ENCODE measurements around the gene DHX16. TPM values are rescaled to one million over a fixed set of nuclear protein-coding genes. Genes with fewer than 3 reads are reported as not detected.

Gene DHX16
- total RNA-seq, 6 experiments from 2014 or later: 33.7 to 36.7 (median 35.5) TPM

- DNase-seq: peak; percentile 43
- Mint-ChIP-seq H3K4me1 (ENCODE audit: low read depth) (peaks cover 82% of the 10 kb centered on the region), H3K36me3 (ENCODE audit: low read depth) (peaks cover 74% of the 10 kb centered on the region), H3K27ac (peak overlapping the region; percentile 70), H3K9me3 (peaks cover 16% of the 10 kb centered on the region), H3K27me3 (ENCODE audit: insufficient read depth) (peaks cover 28% of the 10 kb centered on the region), H3K4me3 (no peak overlapping the region)
- peak; percentile 68 for TF ChIP-seq CTCF (IDR thresholded peaks at IDR 0.05)
These were observed 60.6 kb downstream of the DHX16 start for GRCh38 chr6:30612213-30612612.

- no peak for TF ChIP-seq CTCF (IDR thresholded peaks at IDR 0.05)
- Mint-ChIP-seq H3K27ac (peak overlapping the region; percentile 70), H3K27me3 (ENCODE audit: insufficient read depth) (peaks cover 24% of the 10 kb centered on the region), H3K4me1 (ENCODE audit: low read depth) (peaks cover 78% of the 10 kb centered on the region), H3K4me3 (no peak overlapping the region), H3K9me3 (peaks cover 12% of the 10 kb centered on the region), H3K36me3 (ENCODE audit: low read depth) (peaks cover 71% of the 10 kb centered on the region)
- DNase-seq: no peak
These were observed 61.0 kb downstream of the DHX16 start for GRCh38 chr6:30611856-30612194.

GRCh38 chr6:30611150-30611855 is 61.5 kb downstream of the DHX16 start:
- peaks cover 19% of the 10 kb centered on the region for H3K27me3 Mint-ChIP-seq (ENCODE audit: insufficient read depth)
- peaks cover 71% of the 10 kb centered on the region for H3K36me3 Mint-ChIP-seq (ENCODE audit: low read depth)
- no peak for DNase-seq
- H3K27ac Mint-ChIP-seq: peak overlapping the region; percentile 70
- H3K4me1 Mint-ChIP-seq (ENCODE audit: low read depth): peaks cover 74% of the 10 kb centered on the region
- H3K4me3 Mint-ChIP-seq: no peak overlapping the region
- no peak for TF ChIP-seq CTCF (IDR thresholded peaks at IDR 0.05)
- peaks cover 7% of the 10 kb centered on the region for H3K9me3 Mint-ChIP-seq

GRCh38 chr6:30610065-30610464 is 62.7 kb downstream of the DHX16 start:
- TF ChIP-seq CTCF (IDR thresholded peaks at IDR 0.05): no peak
- H3K9me3 Mint-ChIP-seq: no peaks in the 10 kb centered on the region
- peaks cover 62% of the 10 kb centered on the region for H3K4me1 Mint-ChIP-seq (ENCODE audit: low read depth)
- H3K4me3 Mint-ChIP-seq: no peak overlapping the region
- DNase-seq: no peak
- H3K27ac Mint-ChIP-seq: peak overlapping the region; percentile 71
- H3K27me3 Mint-ChIP-seq (ENCODE audit: insufficient read depth): peaks cover 6% of the 10 kb centered on the region
- H3K36me3 Mint-ChIP-seq (ENCODE audit: low read depth): peaks cover 68% of the 10 kb centered on the region

GRCh38 chr6:30603961-30604360 is 68.8 kb downstream of the DHX16 start:
- Mint-ChIP-seq H3K4me3 (no peak overlapping the region), H3K27ac (no peak overlapping the region), H3K27me3 (ENCODE audit: insufficient read depth) (no peaks in the 10 kb centered on the region; the same call in none of the 2 replicates), H3K9me3 (no peaks in the 10 kb centered on the region), H3K36me3 (ENCODE audit: low read depth) (peaks cover 59% of the 10 kb centered on the region), H3K4me1 (ENCODE audit: low read depth) (peaks cover 5% of the 10 kb centered on the region)
- no peak for DNase-seq
- TF ChIP-seq CTCF (IDR thresholded peaks at IDR 0.05): no peak

Other genes starting within 250 kb of the DHX16 start
- 100 to 1,000 TPM; 122 to 131 (median 126) TPM for gene HLA-E, start 183.5 kb downstream of the DHX16 start, total RNA-seq (2021; fragmentation: NEBNext Ultra II Directional; extraction: Animal tissue kit (Norgen Biotek cat#: 25700))
- gene GNL1, start 116.5 kb downstream of the DHX16 start, total RNA-seq (2021; fragmentation: NEBNext Ultra II Directional; extraction: Animal tissue kit (Norgen Biotek cat#: 25700)): 10 to 100 TPM; 56.9 to 65.6 (median 61.9) TPM
- gene PRR3, start 115.7 kb downstream of the DHX16 start, total RNA-seq (2021; fragmentation: NEBNext Ultra II Directional; extraction: Animal tissue kit (Norgen Biotek cat#: 25700)): 10 to 100 TPM in 5 of 6 experiments, 1 to 10 TPM in 1; 9.8 to 14.0 (median 12.3) TPM
- 10 to 100 TPM; 51.3 to 69.3 (median 63.1) TPM for gene ABCF1, start 101.6 kb downstream of the DHX16 start, total RNA-seq (2021; fragmentation: NEBNext Ultra II Directional; extraction: Animal tissue kit (Norgen Biotek cat#: 25700))
- 10 to 100 TPM; 62.4 to 75.4 (median 71.2) TPM for gene PPP1R10, start 55.8 kb downstream of the DHX16 start, total RNA-seq (2021; fragmentation: NEBNext Ultra II Directional; extraction: Animal tissue kit (Norgen Biotek cat#: 25700))
- gene MRPS18B, start 55.2 kb downstream of the DHX16 start, total RNA-seq (2021; fragmentation: NEBNext Ultra II Directional; extraction: Animal tissue kit (Norgen Biotek cat#: 25700)): 10 to 100 TPM; 50.7 to 63.4 (median 56.1) TPM
- gene ATAT1, start 46.1 kb downstream of the DHX16 start, total RNA-seq (2021; fragmentation: NEBNext Ultra II Directional; extraction: Animal tissue kit (Norgen Biotek cat#: 25700)): 1 to 10 TPM; 5.2 to 9.3 (median 5.9) TPM
- 10 to 100 TPM; 12.0 to 19.2 (median 16.4) TPM for gene C6orf136, start 25.9 kb downstream of the DHX16 start, total RNA-seq (2021; fragmentation: NEBNext Ultra II Directional; extraction: Animal tissue kit (Norgen Biotek cat#: 25700))
- 100 to 1,000 TPM; 135 to 149 (median 141) TPM for gene PPP1R18, start 13.6 kb upstream of the DHX16 start, total RNA-seq (2021; fragmentation: NEBNext Ultra II Directional; extraction: Animal tissue kit (Norgen Biotek cat#: 25700))
- 10 to 100 TPM; 16.3 to 35.1 (median 31.1) TPM for gene NRM, start 18.0 kb upstream of the DHX16 start, total RNA-seq (2021; fragmentation: NEBNext Ultra II Directional; extraction: Animal tissue kit (Norgen Biotek cat#: 25700))
- gene MDC1, start 44.3 kb upstream of the DHX16 start, total RNA-seq (2021; fragmentation: NEBNext Ultra II Directional; extraction: Animal tissue kit (Norgen Biotek cat#: 25700)): 10 to 100 TPM; 18.4 to 31.9 (median 28.1) TPM
- 1,000 to 10,000 TPM; 1,052 to 1,712 (median 1,589) TPM for gene TUBB, start 47.3 kb upstream of the DHX16 start, total RNA-seq (2021; fragmentation: NEBNext Ultra II Directional; extraction: Animal tissue kit (Norgen Biotek cat#: 25700))
- gene FLOT1, start 69.7 kb upstream of the DHX16 start, total RNA-seq (2021; fragmentation: NEBNext Ultra II Directional; extraction: Animal tissue kit (Norgen Biotek cat#: 25700)): 100 to 1,000 TPM; 218 to 286 (median 236) TPM
- 10 to 100 TPM; 38.1 to 62.4 (median 60.2) TPM for gene IER3, start 71.5 kb upstream of the DHX16 start, total RNA-seq (2021; fragmentation: NEBNext Ultra II Directional; extraction: Animal tissue kit (Norgen Biotek cat#: 25700))
- 10 to 100 TPM; 28.0 to 42.5 (median 31.6) TPM for gene DDR1, start 211.5 kb upstream of the DHX16 start, total RNA-seq (2021; fragmentation: NEBNext Ultra II Directional; extraction: Animal tissue kit (Norgen Biotek cat#: 25700))
- gene GTF2H4, start 235.2 kb upstream of the DHX16 start, total RNA-seq (2021; fragmentation: NEBNext Ultra II Directional; extraction: Animal tissue kit (Norgen Biotek cat#: 25700)): 10 to 100 TPM; 23.9 to 27.1 (median 26.5) TPM
- gene VARS2, start 241.2 kb upstream of the DHX16 start, total RNA-seq (2021; fragmentation: NEBNext Ultra II Directional; extraction: Animal tissue kit (Norgen Biotek cat#: 25700)): 10 to 100 TPM; 15.3 to 18.4 (median 16.9) TPM